GM18907 (cell line): ENCODE results near the gene CUL1.

Experiments
- ATAC-seq: cut with Tn5 transposase; IDR thresholded peaks from one replicate; pipeline ENCODE4 v1.9.1; 2021; ENCODE audit warnings: mild to moderate bottlenecking, moderate library complexity; ENCODE audit not compliant: unreplicated experiment

Gene CUL1

GRCh38 chr7:148803094-148803493 is 104.4 kb downstream of the CUL1 start:
- ATAC-seq = no peak

- no peak for ATAC-seq
These were observed 105.9 kb downstream of the CUL1 start for GRCh38 chr7:148804343-148805235.

GRCh38 chr7:148806187-148806586 is 107.5 kb downstream of the CUL1 start:
- no peak for ATAC-seq

GRCh38 chr7:148807436-148807835 is 108.7 kb downstream of the CUL1 start:
- ATAC-seq = no peak

GRCh38 chr7:148809856-148810255 is 111.2 kb downstream of the CUL1 start:
- ATAC-seq = no peak

- ATAC-seq = no peak
These were observed 113.2 kb downstream of the CUL1 start for GRCh38 chr7:148811892-148812291.

GRCh38 chr7:148813890-148814289 is 115.2 kb downstream of the CUL1 start:
- no peak for ATAC-seq

GRCh38 chr7:148814922-148815559 is 116.3 kb downstream of the CUL1 start:
- no peak for ATAC-seq

- ATAC-seq = no peak
These were observed 116.9 kb downstream of the CUL1 start for GRCh38 chr7:148815612-148816011.

GRCh38 chr7:148819697-148820360 is 121.1 kb downstream of the CUL1 start:
- no peak for ATAC-seq

GRCh38 chr7:148821422-148821821 is 122.7 kb downstream of the CUL1 start:
- no peak for ATAC-seq

GRCh38 chr7:148824864-148825263 is 126.2 kb downstream of the CUL1 start:
- ATAC-seq = no peak

GRCh38 chr7:148825338-148825737 is 126.6 kb downstream of the CUL1 start:
- ATAC-seq = no peak

GRCh38 chr7:148828965-148829364 is 130.3 kb downstream of the CUL1 start:
- no peak for ATAC-seq

GRCh38 chr7:148830897-148831692 is 132.4 kb downstream of the CUL1 start:
- no peak for ATAC-seq

GRCh38 chr7:148831782-148832181 is 133.1 kb downstream of the CUL1 start:
- ATAC-seq = no peak

- no peak for ATAC-seq
These were observed 135.9 kb downstream of the CUL1 start for GRCh38 chr7:148834605-148835004.

- ATAC-seq = no peak
These were observed 137.2 kb downstream of the CUL1 start for GRCh38 chr7:148835854-148836253.

GRCh38 chr7:148838905-148839304 is 140.2 kb downstream of the CUL1 start:
- ATAC-seq = peak; percentile 57

- ATAC-seq = no peak
These were observed 149.4 kb downstream of the CUL1 start for GRCh38 chr7:148847815-148848734.
